ENCODE data around the gene GNAO1. TPM values are rescaled to one million over a fixed set of nuclear protein-coding genes. Genes with fewer than 3 reads are reported as not detected.

Gene GNAO1
- total RNA-seq, 1 donor from 2014 or later, result 1.2 TPM

- Mint-ChIP-seq H3K9me3 (ENCODE audit: low read depth) (no peaks in the 10 kb centered on the region), H3K36me3 (ENCODE audit: low read depth) (no peaks in the 10 kb centered on the region), H3K4me1 (ENCODE audit: low read depth) (peaks cover 26% of the 10 kb centered on the region), H3K27me3 (ENCODE audit: low read depth) (peaks cover 12% of the 10 kb centered on the region), H3K4me3 (ENCODE audit: unreplicated experiment) (no peak overlapping the region), H3K27ac (ENCODE audit: unreplicated experiment) (no peak overlapping the region)
- DNase-seq (ENCODE audit: low spot score), result no peak
- no peak for TF ChIP-seq CTCF (IDR thresholded peaks at IDR 0.05)
These were observed 68.1 kb downstream of the GNAO1 start for GRCh38 chr16:56259425-56259779.

- Mint-ChIP-seq H3K9me3 (ENCODE audit: low read depth) (no peaks in the 10 kb centered on the region), H3K4me3 (ENCODE audit: unreplicated experiment) (no peak overlapping the region), H3K27me3 (ENCODE audit: low read depth) (peaks cover under 1% of the 10 kb centered on the region), H3K4me1 (ENCODE audit: low read depth) (peaks cover 26% of the 10 kb centered on the region), H3K36me3 (ENCODE audit: low read depth) (no peaks in the 10 kb centered on the region), H3K27ac (ENCODE audit: unreplicated experiment) (no peak overlapping the region)
- no peak for TF ChIP-seq CTCF (IDR thresholded peaks at IDR 0.05)
- DNase-seq (ENCODE audit: low spot score), result no peak
These were observed 69.3 kb downstream of the GNAO1 start for GRCh38 chr16:56260378-56261160.

- Mint-ChIP-seq H3K36me3 (ENCODE audit: low read depth) (no peaks in the 10 kb centered on the region), H3K27ac (ENCODE audit: unreplicated experiment) (no peak overlapping the region), H3K27me3 (ENCODE audit: low read depth) (no peaks in the 10 kb centered on the region), H3K9me3 (ENCODE audit: low read depth) (no peaks in the 10 kb centered on the region), H3K4me1 (ENCODE audit: low read depth) (peaks cover 26% of the 10 kb centered on the region), H3K4me3 (ENCODE audit: unreplicated experiment) (no peak overlapping the region)
- TF ChIP-seq CTCF (IDR thresholded peaks at IDR 0.05), result no peak
- DNase-seq (ENCODE audit: low spot score), result no peak
These were observed 70.4 kb downstream of the GNAO1 start for GRCh38 chr16:56261656-56262055.

DNA sequence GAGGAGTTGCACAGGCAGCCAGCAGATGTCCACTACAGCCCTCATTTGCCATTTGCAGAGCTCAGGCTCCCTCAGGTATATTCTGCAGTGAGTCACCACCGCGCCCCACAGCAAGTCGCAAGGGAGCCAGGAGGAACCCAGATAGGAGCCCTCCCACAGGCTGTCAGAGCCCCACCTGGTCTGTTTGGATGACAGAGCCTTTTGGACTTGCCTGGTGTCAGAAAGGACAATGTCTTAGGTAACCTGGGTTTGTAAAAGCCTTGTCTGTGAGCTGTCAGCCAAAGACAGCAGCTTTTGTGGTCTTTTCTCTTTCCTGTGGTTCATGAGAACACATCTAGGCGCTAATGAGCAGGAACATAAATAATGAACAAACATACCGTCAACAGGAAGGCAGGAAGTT, 70.9 kb downstream of the GNAO1 start:
- Mint-ChIP-seq H3K27ac (ENCODE audit: unreplicated experiment) (no peak overlapping the region), H3K4me1 (ENCODE audit: low read depth) (peaks cover 21% of the 10 kb centered on the region), H3K27me3 (ENCODE audit: low read depth) (no peaks in the 10 kb centered on the region), H3K36me3 (ENCODE audit: low read depth) (no peaks in the 10 kb centered on the region), H3K9me3 (ENCODE audit: low read depth) (no peaks in the 10 kb centered on the region), H3K4me3 (ENCODE audit: unreplicated experiment) (no peak overlapping the region)
- TF ChIP-seq CTCF (IDR thresholded peaks at IDR 0.05), result no peak
- no peak for DNase-seq (ENCODE audit: low spot score)

GRCh38 chr16:56262551-56263245, 71.4 kb downstream of the GNAO1 start:
- no peak for DNase-seq (ENCODE audit: low spot score)
- Mint-ChIP-seq H3K4me1 (ENCODE audit: low read depth) (peaks cover 16% of the 10 kb centered on the region), H3K4me3 (ENCODE audit: unreplicated experiment) (no peak overlapping the region), H3K27me3 (ENCODE audit: low read depth) (no peaks in the 10 kb centered on the region), H3K36me3 (ENCODE audit: low read depth) (no peaks in the 10 kb centered on the region), H3K9me3 (ENCODE audit: low read depth) (no peaks in the 10 kb centered on the region), H3K27ac (ENCODE audit: unreplicated experiment) (no peak overlapping the region)
- no peak for TF ChIP-seq CTCF (IDR thresholded peaks at IDR 0.05)
